Natural killer cell treated with Interleukin-12 subunit alpha and Interleukin-12 subunit beta and Interleukin-15 and Interleukin-18, amount 100 ng/mL, for 72 hours (primary cell): ENCODE data around the gene POMGNT2. TPM values are rescaled to one million over a fixed set of nuclear protein-coding genes. Genes with fewer than 3 reads are reported as not detected.

Source experiments
- ATAC-seq, 2 donors: fragments of 150-1000 bp; cut with Tn5 transposase in 1 of 2; sonication (Bioruptor Pico), chemical (Tn5 transposase) in 1 of 2; 2 replicates each; pipeline ENCODE4 v1.10.0; 2021
- DNase-seq: peaks from one replicate; pipeline ENCODE4 v3.0.0; 2022; ENCODE audit warnings: low spot score
- H3K27ac Mint-ChIP-seq, 2 donors: 1 replicate in 1 of 2; 2 replicates in 1 of 2; pipeline ENCODE4 v1.8.0; 2022; ENCODE audit warnings: mixed read lengths in 2 of 2, mild to moderate bottlenecking in 1 of 2, moderate library complexity in 1 of 2
- H3K27me3 Mint-ChIP-seq, 2 donors: 1 replicate in 1 of 2; 2 replicates in 1 of 2; pipeline ENCODE4 v1.8.0; 2022; ENCODE audit warnings: mixed read lengths in 2 of 2
- H3K36me3 Mint-ChIP-seq: one replicate; pipeline ENCODE4 v1.8.0; 2022; ENCODE audit warnings: mixed read lengths
- H3K4me1 Mint-ChIP-seq, 2 donors: 1 replicate in 1 of 2; 2 replicates in 1 of 2; pipeline ENCODE4 v1.8.0; 2022; ENCODE audit warnings: low read depth in 2 of 2, mixed read lengths in 2 of 2, mild to moderate bottlenecking in 1 of 2
- H3K4me3 Mint-ChIP-seq: one replicate; pipeline ENCODE4 v1.8.0; 2022; ENCODE audit warnings: mixed read lengths
- H3K9me3 Mint-ChIP-seq: 2 replicates; pipeline ENCODE4 v1.8.0; 2022; ENCODE audit warnings: mixed read lengths
- total RNA-seq, 2 donors: library from RNA; stranded (reverse); gene quantifications; one replicate each; pipeline ENCODE4 v1.2.3, GENCODE V29; 2022

POMGNT2 gene
- total RNA-seq, 2 donors from 2014 or later, result 6.2 to 7.4 TPM

DNA sequence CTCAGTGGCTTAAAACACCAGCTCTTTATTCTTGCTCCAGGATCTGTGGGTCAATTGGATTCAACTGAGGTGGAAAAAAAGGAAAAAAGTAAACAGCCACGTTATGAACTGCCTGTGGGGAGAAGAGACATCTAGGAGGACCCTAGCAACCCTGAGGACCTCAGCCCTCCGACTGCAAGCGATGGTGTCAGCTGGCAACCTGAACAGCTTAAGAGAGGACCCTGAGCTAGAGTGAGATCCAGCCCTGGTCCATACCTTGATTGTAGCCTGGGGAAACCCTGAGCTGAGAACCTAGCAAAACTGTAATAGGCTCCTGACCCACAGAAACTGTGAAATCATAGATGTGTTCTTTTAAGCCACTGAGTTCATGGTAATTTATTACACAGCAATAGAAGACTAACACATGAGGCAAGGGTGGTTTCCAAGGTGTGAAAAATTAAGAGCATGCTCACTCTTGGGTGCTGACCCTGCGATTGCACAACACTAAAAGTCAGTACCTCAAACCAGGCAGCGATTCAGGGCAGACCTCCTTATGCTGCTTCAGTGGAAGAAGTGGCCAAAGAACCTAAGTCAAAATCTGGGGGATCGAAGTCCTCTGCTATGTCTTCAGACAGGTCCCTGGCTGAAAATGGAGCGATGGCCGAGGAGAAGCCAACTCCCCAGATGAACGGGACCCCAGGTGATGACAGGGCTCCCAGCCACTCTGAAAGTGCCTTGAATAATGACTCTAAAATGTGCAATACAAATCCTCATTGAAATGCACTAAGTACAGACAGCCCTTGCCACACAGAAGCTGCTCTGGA is 69.1 kb downstream of the POMGNT2 start:
- peak; percentile 90 to 96 for ATAC-seq
- Mint-ChIP-seq H3K4me3 (peak overlapping the region; percentile 46), H3K9me3 (no peaks in the 10 kb centered on the region), H3K36me3 (no peaks in the 10 kb centered on the region), H3K27me3 (peaks cover 0 to 5% of the 10 kb centered on the region in 2 donors), H3K27ac (peak overlapping the region in 1 of 2 donors; percentile 77), H3K4me1 (peaks cover 29% of the 10 kb centered on the region in 2 donors)
- DNase-seq, result peak; percentile 81

DNA sequence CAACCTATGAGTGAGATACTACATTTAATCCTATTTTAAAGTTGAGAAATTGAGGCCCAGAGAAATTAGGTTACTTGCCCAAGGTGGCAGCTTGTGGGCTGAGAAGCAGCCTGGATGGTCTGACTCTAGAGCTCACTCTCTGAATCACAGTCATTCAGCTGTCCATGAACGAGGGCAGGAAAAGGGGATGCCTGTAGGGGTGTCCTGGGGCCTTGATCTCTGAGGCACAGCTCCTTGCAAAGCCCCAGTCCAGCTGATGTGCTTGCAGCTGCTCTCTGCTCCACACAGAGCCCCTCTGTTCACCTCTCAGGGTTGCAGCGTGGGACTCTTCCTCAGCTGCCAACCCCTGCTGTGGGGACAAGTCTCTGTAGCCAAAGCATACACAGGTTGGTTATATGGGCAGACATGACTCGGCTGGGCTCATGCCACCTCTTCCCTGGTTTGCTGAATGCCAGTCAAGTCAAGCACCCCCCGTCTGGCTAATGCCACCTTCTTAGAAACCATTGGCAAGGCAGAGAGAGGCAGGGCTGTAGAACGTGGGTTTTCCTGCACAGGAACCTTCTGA is 70.0 kb downstream of the POMGNT2 start:
- ATAC-seq (no peak), DNase-seq (no peak)
- Mint-ChIP-seq H3K4me3 (no peak overlapping the region), H3K36me3 (no peaks in the 10 kb centered on the region), H3K27ac (no peak overlapping the region), H3K4me1 (peaks cover 29 to 35% of the 10 kb centered on the region in 2 donors), H3K9me3 (no peaks in the 10 kb centered on the region), H3K27me3 (peaks cover 0 to 5% of the 10 kb centered on the region in 2 donors)

DNA sequence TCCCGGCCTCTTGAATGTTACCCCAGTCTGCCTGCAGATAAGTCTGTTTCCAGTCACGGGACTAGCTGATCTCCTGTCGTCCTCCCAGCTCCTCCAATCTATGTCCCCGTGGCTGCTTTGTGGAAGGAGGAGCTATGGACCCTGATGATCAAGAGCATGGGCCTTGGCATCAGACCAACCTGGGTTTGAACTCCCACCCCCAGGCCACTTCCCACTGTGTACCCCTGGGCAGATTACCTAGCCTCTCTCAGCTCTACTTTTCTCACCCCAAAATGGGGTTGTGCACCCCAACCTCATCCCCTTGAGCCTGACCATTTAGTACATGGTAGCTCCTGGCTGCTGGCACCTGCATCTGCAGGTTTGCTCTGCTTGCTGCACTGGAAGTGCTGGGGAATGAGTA is 71.0 kb downstream of the POMGNT2 start:
- no peak overlapping the region for H3K27ac Mint-ChIP-seq
- H3K9me3 Mint-ChIP-seq, result no peaks in the 10 kb centered on the region
- H3K36me3 Mint-ChIP-seq, result no peaks in the 10 kb centered on the region
- H3K4me1 Mint-ChIP-seq, result peaks cover 29 to 39% of the 10 kb centered on the region in 2 donors
- peaks cover 0 to 5% of the 10 kb centered on the region in 2 donors for H3K27me3 Mint-ChIP-seq
- ATAC-seq (no peak), DNase-seq (no peak)
- H3K4me3 Mint-ChIP-seq, result no peak overlapping the region

- H3K27me3 Mint-ChIP-seq, result peaks cover 0 to 5% of the 10 kb centered on the region in 2 donors
- ATAC-seq, result no peak
- no peaks in the 10 kb centered on the region for H3K9me3 Mint-ChIP-seq
- H3K36me3 Mint-ChIP-seq, result no peaks in the 10 kb centered on the region
- no peak for DNase-seq
- peaks cover 34 to 44% of the 10 kb centered on the region in 2 donors for H3K4me1 Mint-ChIP-seq
- no peak overlapping the region for H3K4me3 Mint-ChIP-seq
- peak overlapping the region in 1 of 2 donors; percentile 8 for H3K27ac Mint-ChIP-seq
Measured at GRCh38 chr3:43034200-43034599, 71.7 kb downstream of the POMGNT2 start.

DNA sequence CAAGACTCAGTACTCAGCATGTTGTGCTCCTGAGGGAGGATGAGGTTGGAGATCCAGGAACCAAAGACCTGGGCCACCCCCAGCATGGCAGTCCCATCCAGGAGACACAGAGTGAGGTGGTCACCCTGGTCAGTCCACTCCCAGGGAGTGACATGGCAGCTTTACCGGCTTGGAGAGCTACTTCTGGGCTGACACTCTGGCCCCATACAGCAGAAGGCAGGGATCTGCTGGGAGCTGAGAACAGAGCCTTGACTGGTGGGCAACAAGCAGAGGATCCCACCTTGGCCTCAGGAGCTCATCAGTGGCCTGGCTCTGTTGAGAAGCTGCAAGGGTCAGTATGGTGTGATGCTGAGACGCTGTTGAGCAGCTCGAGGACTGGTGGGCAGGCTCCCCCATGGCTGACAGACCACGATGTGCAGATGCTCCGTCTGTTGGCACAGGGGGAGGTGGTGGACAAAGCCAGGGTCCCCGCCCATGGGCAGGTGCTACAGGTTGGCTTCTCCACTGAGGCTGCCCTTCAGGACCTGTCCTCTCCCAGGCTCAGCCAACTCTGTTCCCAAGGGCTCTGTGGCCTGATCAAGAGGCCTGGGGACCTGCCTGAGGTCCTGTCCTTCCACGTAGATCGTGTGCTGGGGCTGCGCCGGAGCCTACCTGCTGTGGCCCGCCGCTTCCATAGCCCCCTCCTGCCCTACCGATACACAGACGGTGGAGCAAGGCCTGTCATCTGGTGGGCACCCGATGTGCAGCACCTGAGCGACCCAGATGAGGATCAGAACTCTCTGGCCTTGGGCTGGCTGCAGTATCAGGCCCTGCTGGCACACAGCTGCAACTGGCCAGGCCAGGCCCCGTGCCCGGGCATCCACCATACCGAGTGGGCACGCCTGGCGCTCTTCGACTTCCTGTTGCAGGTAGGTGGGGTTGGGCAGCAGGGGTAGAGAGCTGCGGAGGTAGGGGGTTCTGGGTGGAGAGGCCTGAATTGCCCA is 72.9 kb downstream of the POMGNT2 start:
- ATAC-seq (no peak), DNase-seq (no peak)
- Mint-ChIP-seq H3K4me1 (peaks cover 26 to 46% of the 10 kb centered on the region in 2 donors), H3K9me3 (no peaks in the 10 kb centered on the region), H3K4me3 (no peak overlapping the region), H3K36me3 (no peaks in the 10 kb centered on the region), H3K27ac (no peak overlapping the region), H3K27me3 (no peaks in the 10 kb centered on the region)

- Mint-ChIP-seq H3K27ac (no peak overlapping the region), H3K9me3 (no peaks in the 10 kb centered on the region), H3K36me3 (no peaks in the 10 kb centered on the region), H3K4me1 (peaks cover 20 to 43% of the 10 kb centered on the region in 2 donors), H3K27me3 (no peaks in the 10 kb centered on the region), H3K4me3 (no peak overlapping the region)
- no peak for ATAC-seq
- no peak for DNase-seq
Measured at GRCh38 chr3:43031889-43032545, 73.9 kb downstream of the POMGNT2 start.

GRCh38 chr3:43031485-43031884 is 74.4 kb downstream of the POMGNT2 start:
- no peak overlapping the region for H3K27ac Mint-ChIP-seq
- ATAC-seq, result no peak

GRCh38 chr3:43030162-43030935 is 75.5 kb downstream of the POMGNT2 start:
- no peak for DNase-seq
- Mint-ChIP-seq H3K27ac (no peak overlapping the region), H3K9me3 (no peaks in the 10 kb centered on the region), H3K27me3 (no peaks in the 10 kb centered on the region), H3K4me1 (peaks cover 15 to 30% of the 10 kb centered on the region in 2 donors), H3K36me3 (no peaks in the 10 kb centered on the region), H3K4me3 (no peak overlapping the region)
- no peak for ATAC-seq

More at GRCh38 chr3:43031485-43031884, 74.4 kb downstream of the POMGNT2 start:
- Mint-ChIP-seq H3K4me3 (no peak overlapping the region), H3K27me3 (no peaks in the 10 kb centered on the region), H3K4me1 (peaks cover 14 to 38% of the 10 kb centered on the region in 2 donors), H3K36me3 (no peaks in the 10 kb centered on the region), H3K9me3 (no peaks in the 10 kb centered on the region)
- no peak for DNase-seq

Other genes starting within 250 kb of the POMGNT2 start
- gene CYP8B1, start 230.2 kb downstream of the POMGNT2 start, total RNA-seq, result under 1 TPM in 1 of 2 donors, not detected in 1; 0.14 TPM
- gene ZNF662, start 199.9 kb downstream of the POMGNT2 start, total RNA-seq, result under 1 TPM; 0.36 to 0.42 TPM
- gene GASK1A, start 126.8 kb downstream of the POMGNT2 start, total RNA-seq, result under 1 TPM in 1 of 2 donors, not detected in 1; 0.29 TPM
- 10 to 100 TPM; 41.9 to 45.4 TPM for gene SNRK, start 180.5 kb upstream of the POMGNT2 start, total RNA-seq